GM19099 (cell line): ENCODE data around the gene LSAMP.

Experiments
- POLR2A ChIP-seq: IDR thresholded peaks from 3 replicates; pipeline ENCODE4 v1.6.1; 2011; ENCODE audit warnings: low read depth; ENCODE audit not compliant: insufficient read length; ENCODE audit errors: extremely low read depth

The LSAMP gene

DNA sequence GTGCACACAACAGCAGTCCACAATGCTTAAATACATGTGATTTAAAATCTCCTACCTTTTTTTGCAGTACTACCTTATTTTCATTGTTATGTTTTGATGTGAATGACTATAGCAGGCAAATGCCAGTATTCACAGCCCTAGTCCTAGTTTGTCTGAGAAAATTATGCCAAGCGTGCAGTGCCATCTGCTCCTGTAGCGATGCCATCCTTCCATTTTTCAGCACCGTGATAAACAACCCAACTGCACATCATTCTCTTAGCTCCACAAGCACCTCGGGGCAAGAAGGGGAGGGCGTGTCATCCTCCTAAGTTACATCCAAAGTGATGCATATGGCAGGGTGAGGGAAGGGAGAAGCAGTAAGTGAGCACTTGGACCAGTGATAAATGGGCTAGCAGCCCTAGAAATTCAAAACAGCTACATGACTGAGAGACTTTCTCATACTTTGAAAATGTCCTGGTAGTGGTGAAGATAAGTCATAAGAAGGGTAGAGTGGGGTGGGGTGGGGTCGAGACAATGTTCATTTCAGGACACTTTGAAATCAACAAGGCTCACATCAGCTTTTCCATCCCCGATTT lies 198.8 kb downstream of the LSAMP start:
- TF ChIP-seq POLR2A: no peak

DNA sequence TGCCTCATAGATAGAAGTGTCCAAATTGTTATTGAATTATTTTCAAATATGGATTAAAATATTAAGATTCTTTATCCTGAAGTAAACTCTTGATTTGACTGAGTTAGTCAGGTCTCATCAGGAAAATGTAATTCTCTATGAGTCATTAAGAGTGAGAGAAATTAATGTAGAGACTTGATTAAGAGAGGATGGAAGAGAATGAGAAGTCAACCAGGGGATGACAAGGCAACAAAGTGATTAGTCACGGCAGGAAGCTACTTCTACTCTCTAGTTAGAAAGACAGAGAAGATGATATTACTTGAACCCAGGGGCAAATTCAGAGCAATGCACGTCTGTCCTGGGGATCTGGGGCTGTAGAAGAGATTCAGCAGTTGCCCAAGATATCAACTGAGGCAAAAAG lies 202.5 kb downstream of the LSAMP start:
- no peak for TF ChIP-seq POLR2A

DNA sequence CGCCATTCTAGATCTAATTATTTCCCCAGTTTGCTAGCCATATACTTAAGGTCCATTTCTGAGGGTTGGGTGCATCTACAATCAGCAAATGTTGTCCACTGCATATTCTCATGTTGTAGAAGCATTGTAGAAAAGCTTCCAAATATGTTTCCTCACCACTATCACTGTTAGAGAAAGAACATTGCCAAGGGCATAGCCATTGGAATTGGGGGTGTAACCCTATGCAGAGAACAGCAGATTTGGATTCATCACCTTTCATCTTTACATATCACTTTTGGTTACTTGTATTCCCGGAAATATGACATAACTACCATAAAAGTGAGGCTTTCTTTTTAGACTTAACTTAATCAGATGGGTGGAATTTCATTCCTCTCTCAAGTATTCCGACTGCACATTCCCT lies 203.6 kb downstream of the LSAMP start:
- no peak for TF ChIP-seq POLR2A

GRCh38 chr3:116240261-116240660 lies 205.0 kb downstream of the LSAMP start:
- TF ChIP-seq POLR2A: no peak

- TF ChIP-seq POLR2A: no peak
Observed at GRCh38 chr3:116238846-116239565, 206.3 kb downstream of the LSAMP start.

DNA sequence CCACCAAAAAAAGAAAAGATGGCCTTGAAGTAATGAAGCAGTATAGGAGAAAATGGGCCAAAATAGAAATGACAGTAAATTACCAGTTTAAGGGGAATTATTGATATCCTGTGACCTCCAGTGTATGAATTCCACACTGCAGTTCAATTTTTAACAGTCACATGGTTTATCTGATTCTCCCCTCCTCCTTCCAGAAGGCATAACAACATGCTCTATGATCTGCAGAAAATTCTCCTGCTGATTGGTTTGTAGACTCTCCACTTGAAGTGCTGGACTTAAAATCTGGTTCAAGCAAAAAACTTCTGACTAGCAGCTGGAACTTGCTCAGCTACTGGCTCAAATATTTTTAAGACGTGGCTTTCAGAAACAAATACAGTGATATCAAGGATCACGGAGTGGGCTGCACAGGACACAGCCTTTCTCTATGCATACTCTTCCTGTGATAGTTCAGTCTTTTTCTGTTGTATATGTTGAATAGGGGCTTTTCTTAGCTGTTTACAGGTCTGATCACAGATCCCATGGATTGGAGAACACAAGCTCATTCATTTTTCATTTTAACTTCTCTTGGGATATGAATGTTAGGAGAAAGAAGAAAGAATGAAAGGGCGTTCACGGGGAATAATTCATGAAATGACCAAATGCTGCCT lies 211.5 kb downstream of the LSAMP start:
- TF ChIP-seq POLR2A: no peak

GRCh38 chr3:116230431-116231020 lies 214.8 kb downstream of the LSAMP start:
- TF ChIP-seq POLR2A: no peak

DNA sequence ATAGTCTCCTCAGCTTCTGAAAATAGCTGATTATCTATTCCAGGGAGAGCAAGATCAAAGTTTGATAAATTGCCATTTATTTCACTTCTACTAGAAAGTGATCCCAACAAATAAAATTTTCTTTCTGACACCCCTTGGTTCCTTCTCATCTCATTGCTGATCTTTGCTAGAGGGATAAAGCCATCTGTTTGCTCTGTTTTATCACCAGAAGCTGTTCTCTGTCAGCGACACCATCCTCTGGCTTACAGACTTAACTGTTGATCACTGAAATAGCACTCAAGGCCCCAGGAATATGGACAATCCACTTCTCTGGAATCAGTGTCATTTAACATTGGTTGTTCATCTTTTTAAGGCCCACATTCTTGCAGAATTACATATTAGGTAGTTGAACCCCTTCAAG lies 219.0 kb downstream of the LSAMP start:
- no peak for TF ChIP-seq POLR2A

DNA sequence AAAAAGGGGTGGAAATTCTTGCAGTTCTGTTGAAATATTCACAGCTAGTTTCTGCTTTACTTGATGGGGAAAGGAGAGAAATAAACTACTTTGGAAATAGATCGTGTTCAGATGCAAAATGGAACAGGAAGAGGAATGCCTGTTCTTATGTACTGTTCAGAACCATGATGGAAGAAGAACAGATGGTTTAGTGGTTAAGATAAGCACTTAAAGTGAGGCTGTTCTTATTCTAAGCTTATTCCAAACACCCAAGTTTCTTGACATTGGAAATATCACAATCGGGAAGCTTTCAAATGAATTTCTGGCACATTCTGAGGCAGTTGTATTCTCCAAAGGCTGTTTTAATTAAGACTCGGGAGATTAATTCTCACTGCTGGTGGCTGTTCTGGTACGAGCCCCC lies 228.5 kb downstream of the LSAMP start:
- no peak for TF ChIP-seq POLR2A

DNA sequence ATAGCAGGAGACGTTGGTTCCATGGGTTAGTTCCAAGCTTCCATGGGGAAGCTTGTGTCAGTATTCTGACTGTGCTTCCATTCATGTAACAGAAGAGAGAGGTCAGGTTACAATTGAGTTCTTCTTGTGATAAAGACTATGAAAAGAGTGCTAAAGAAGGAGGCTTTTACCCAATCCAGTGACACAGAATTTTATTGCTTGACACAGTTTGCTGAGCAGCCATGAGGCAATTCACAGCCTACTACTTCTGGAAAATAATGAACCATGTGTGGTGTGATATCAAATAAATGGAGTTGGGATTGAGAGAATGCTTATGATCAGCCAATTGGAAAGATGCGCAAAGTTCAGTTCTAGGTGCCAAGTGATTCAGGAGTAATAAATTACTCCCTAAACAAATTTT lies 233.4 kb downstream of the LSAMP start:
- no peak for TF ChIP-seq POLR2A

DNA sequence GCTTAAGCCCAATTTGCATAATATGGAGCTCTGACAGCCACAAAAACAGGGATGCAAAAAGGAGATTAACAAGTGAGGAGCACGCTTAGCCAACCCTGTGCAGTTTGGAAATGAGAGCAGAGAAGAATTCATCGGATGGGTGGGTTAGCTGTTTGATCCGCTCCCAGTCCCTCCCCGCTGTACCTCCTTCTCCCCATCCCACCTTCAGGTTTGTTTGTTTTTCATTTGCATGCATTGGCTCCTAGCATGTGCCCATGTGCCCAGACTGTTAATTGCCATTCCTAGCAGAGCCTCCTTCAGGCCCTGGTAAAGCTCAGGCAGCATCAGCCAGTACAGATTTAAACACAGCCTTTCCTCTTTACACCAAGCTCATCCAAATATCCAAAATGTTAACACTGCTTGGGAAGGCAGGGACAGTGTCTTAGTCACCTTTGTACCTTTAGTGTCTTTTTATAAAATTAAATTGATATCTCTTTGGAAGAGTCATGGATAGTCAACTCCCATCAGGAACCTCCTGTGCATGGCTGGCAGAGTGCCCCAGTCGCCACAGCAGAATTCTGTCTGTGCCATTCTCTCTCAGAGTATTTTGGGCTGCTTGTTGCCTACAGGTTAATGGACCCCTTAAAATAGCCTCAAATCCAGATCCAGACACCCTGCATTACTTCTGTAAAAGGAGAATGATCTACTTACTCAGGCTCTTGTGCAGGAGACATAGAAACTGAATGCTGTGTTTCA lies 244.2 kb downstream of the LSAMP start:
- no peak for TF ChIP-seq POLR2A

DNA sequence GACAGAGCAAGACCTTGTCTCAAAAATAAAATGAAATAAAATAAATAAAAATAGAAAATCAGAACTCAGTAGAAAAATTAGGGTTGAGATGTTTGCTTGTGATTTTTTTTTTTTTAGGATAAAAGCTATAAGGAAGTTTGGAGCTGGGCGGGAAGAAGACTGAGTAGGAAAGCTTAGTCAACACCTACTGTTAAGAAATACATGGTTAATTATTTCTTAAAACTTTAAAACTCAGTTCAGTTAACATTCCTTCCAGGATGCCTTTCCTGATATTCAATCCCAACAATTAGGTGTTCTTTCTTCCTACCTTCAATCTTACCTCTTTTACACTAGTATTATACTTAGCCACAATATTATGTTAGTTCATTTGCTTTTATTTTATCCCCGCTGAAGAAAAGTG lies 246.2 kb downstream of the LSAMP start:
- no peak for TF ChIP-seq POLR2A

GRCh38 chr3:116198087-116198486 lies 247.2 kb downstream of the LSAMP start:
- no peak for TF ChIP-seq POLR2A

GRCh38 chr3:116192464-116192863 lies 252.8 kb downstream of the LSAMP start:
- no peak for TF ChIP-seq POLR2A

- TF ChIP-seq POLR2A: no peak
Observed at GRCh38 chr3:116191409-116191808, 253.9 kb downstream of the LSAMP start.
